Brain microvascular endothelial cell (primary cell): Measurements from ENCODE around the gene LAMA4.

ENCODE experiments used
- DNase-seq: peaks from one replicate; pipeline ENCODE4 v3.0.0-alpha.2; 2020
- H3K27ac ChIP-seq: fragments of 250-450 bp; sonication (Bioruptor Pico); 2 replicates; pipeline ENCODE4 v1.5.1; 2020; ENCODE audit warnings: mild to moderate bottlenecking, moderate library complexity
- H3K27me3 ChIP-seq: fragments of 250-450 bp; sonication (Bioruptor Pico); replicated peaks from 2 replicates; pipeline ENCODE4 v1.5.1; 2020; ENCODE audit warnings: mild to moderate bottlenecking
- H3K36me3 ChIP-seq: fragments of 250-450 bp; sonication (Bioruptor Pico); replicated peaks from 2 replicates; pipeline ENCODE4 v1.5.1; 2020; ENCODE audit warnings: mild to moderate bottlenecking
- H3K4me3 ChIP-seq: 2 replicates; pipeline ENCODE4 v1.5.1; 2011; ENCODE audit warnings: low read depth, mild to moderate bottlenecking, control low read depth, low read length, moderate library complexity
- CTCF ChIP-seq: IDR thresholded peaks from 2 replicates; pipeline ENCODE4 v1.5.1; 2011; ENCODE audit warnings: low read depth, mild to moderate bottlenecking, moderate library complexity, low read length, control low read depth, inconsistent platforms; ENCODE audit errors: missing control alignments
- in situ Hi-C: cut with HindIII; loops from 2 replicates; pipeline ENCODE4 v1.10.0; 2017; ENCODE audit warnings: low sequenced_read_pairs, low pct_ligation_motif_present

LAMA4 gene

GRCh38 chr6:112193117-112193516 lies 61.2 kb downstream of the LAMA4 start:
- in situ Hi-C loops = no loop called here
- no peak for TF ChIP-seq CTCF
- Histone ChIP-seq H3K27ac (no peak overlapping the region), H3K27me3 (no peaks in the 10 kb centered on the region), H3K36me3 (peaks cover 9% of the 10 kb centered on the region), H3K4me3 (no peak overlapping the region)
- no peak for DNase-seq

- Histone ChIP-seq H3K36me3 (peaks cover 22% of the 10 kb centered on the region), H3K27ac (no peak overlapping the region), H3K4me3 (no peak overlapping the region), H3K27me3 (no peaks in the 10 kb centered on the region)
- DNase-seq = no peak
- TF ChIP-seq CTCF = no peak
- in situ Hi-C loops = no loop called here
Observed at GRCh38 chr6:112191509-112192020, 62.8 kb downstream of the LAMA4 start.

GRCh38 chr6:112190164-112190563 lies 64.2 kb downstream of the LAMA4 start:
- Histone ChIP-seq H3K36me3 (peaks cover 22% of the 10 kb centered on the region), H3K27ac (no peak overlapping the region), H3K27me3 (no peaks in the 10 kb centered on the region), H3K4me3 (no peak overlapping the region)
- in situ Hi-C loops = no loop called here
- TF ChIP-seq CTCF = no peak
- DNase-seq = no peak

- Histone ChIP-seq H3K27me3 (no peaks in the 10 kb centered on the region), H3K36me3 (peaks cover 24% of the 10 kb centered on the region), H3K4me3 (no peak overlapping the region), H3K27ac (peak overlapping the region; percentile 8)
- in situ Hi-C loops = no loop called here
- no peak for TF ChIP-seq CTCF
- DNase-seq = no peak
Observed at GRCh38 chr6:112189494-112189893, 64.9 kb downstream of the LAMA4 start.

GRCh38 chr6:112188906-112189305 lies 65.5 kb downstream of the LAMA4 start:
- Histone ChIP-seq H3K4me3 (no peak overlapping the region), H3K27me3 (no peaks in the 10 kb centered on the region), H3K27ac (peak overlapping the region; percentile 8), H3K36me3 (peaks cover 24% of the 10 kb centered on the region)
- in situ Hi-C loops = no loop called here
- DNase-seq = peak; percentile 55
- TF ChIP-seq CTCF = peak; percentile 6

GRCh38 chr6:112187736-112188135 lies 66.6 kb downstream of the LAMA4 start:
- DNase-seq = no peak
- no peak overlapping the region for H3K27ac ChIP-seq
- TF ChIP-seq CTCF = no peak
- H3K27me3 ChIP-seq = no peaks in the 10 kb centered on the region
- H3K4me3 ChIP-seq = no peak overlapping the region
- H3K36me3 ChIP-seq = peaks cover 25% of the 10 kb centered on the region
- in situ Hi-C loops = no loop called here
